Measurements from ENCODE around the gene SNTG2.

DNA sequence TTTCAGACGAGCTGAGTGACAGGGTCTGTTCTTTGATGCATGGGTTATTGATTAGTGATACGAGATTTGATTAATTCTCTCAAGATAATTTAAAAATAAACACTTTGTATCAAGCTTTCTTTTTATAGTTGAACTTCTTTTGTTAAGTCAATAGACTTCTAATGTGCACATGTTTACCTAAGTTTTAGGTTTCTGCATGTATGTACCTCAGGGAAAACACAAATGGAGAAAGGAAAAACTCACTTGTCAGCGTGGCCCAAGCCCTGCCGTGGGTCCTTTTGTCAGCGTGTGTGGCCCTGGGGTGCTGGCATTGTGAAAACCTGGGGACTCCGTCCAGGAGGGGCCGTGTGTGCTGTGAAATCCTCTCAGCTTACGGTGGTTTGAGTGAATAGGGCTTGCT, 153.7 kb downstream of the SNTG2 start:
- TF ChIP-seq, protein P1, sequence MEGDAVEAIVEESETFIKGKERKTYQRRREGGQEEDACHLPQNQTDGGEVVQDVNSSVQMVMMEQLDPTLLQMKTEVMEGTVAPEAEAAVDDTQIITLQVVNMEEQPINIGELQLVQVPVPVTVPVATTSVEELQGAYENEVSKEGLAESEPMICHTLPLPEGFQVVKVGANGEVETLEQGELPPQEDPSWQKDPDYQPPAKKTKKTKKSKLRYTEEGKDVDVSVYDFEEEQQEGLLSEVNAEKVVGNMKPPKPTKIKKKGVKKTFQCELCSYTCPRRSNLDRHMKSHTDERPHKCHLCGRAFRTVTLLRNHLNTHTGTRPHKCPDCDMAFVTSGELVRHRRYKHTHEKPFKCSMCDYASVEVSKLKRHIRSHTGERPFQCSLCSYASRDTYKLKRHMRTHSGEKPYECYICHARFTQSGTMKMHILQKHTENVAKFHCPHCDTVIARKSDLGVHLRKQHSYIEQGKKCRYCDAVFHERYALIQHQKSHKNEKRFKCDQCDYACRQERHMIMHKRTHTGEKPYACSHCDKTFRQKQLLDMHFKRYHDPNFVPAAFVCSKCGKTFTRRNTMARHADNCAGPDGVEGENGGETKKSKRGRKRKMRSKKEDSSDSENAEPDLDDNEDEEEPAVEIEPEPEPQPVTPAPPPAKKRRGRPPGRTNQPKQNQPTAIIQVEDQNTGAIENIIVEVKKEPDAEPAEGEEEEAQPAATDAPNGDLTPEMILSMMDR (IDR thresholded peaks at IDR 0.05): no peak
- no peak for TF ChIP-seq POLR2A (IDR thresholded peaks at IDR 0.05)
- TF ChIP-seq EP300 (IDR thresholded peaks at IDR 0.05): no peak
